Glomerular endothelial cell (primary cell): Measurements from ENCODE around the gene PRKAR1B. TPM values are rescaled to one million over a fixed set of nuclear protein-coding genes. Genes with fewer than 3 reads are reported as not detected.
"Not testable (repeated sequence)": the region's sequence is repeated elsewhere in the genome, so short reads cannot be mapped to it uniquely, and the experiment has no call there.

ENCODE experiments used
- DNase-seq: peaks from one replicate; pipeline ENCODE4 v3.0.0-alpha.2; 2011; ENCODE audit warnings: low read depth, low spot score; ENCODE audit errors: extremely low read depth
- total RNA-seq: library from RNA; depleted of rRNA; stranded (reverse); fragments of >200 nt; gene quantifications from 2 replicates; pipeline ENCODE4 v1.2.3, GENCODE V29; 2015

Gene PRKAR1B
- total RNA-seq, 1 donor from 2014 or later, result 34.3 TPM

GRCh38 chr7:672891-673290 lies 54.2 kb downstream of the PRKAR1B start:
- DNase-seq, result no peak

DNA sequence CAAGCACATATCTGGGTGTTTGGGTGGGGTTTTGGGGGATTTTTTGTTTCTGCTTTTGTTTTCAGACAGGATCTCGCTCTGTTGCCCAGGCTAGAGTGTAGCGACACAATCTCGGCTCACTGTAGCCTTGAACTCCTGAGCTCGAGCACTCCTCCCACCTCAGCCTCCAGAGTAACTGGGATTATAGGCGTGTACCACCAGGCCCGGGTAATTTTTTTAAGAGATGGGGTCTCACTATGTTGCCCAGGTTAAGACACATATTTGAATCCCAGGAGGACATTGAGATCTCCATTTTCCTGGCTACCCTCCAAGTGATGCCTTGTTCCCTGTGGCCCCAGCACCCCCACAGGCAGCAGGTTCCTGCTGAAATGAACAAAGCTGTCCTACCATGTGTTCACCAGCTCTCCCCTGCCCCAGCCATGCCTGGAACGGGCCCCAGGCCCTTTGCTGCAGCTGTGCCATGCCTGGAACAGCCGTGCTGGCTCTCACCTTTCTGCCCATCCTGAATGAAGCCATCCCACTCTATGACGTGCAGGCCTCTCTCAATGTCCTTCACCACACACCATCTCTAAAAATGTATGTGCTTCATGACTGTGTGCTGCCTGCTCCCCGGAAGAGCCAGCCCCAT lies 55.6 kb downstream of the PRKAR1B start:
- DNase-seq, result no peak

DNA sequence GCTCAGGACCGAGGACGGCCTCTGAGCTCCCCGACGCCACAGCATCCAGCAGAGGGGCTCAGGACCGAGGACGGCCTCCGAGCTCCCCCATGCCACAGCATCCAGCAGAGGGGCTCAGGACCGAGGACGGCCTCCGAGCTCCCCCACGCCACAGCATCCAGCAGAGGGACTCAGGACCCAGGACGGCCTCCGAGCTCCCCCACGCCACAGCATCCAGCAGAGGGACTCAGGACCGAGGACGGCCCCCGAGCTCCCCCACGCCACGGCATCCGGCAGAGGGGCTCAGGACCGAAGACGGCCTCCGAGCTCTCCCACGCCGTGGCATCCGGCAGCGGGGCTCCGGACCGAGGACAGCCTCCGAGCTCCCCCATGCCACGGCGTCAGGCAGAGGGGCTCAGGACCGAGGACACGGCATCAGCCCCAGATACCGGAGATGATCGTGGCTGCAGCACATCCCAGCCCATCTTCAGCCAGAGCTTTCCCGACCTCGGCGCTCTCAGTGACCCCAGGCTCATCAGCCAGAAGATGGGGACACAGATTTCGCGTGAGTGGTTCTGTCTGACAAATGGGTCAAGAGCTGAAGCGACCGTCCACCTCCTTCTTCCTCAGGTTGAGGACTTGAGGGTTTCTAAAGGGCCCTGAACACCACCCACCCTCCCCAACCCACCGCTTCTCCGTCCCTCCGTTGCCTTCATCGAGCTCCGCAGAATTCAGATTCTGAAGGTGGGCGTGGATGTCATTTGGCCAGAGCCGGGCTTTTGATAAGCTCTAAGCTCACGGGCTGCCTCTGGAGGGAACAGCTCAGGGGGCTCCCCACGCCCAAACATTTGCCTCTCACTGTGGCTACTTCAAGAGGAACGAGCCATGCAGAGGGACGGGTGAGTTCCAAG lies 56.3 kb downstream of the PRKAR1B start:
- DNase-seq, result no peak

DNA sequence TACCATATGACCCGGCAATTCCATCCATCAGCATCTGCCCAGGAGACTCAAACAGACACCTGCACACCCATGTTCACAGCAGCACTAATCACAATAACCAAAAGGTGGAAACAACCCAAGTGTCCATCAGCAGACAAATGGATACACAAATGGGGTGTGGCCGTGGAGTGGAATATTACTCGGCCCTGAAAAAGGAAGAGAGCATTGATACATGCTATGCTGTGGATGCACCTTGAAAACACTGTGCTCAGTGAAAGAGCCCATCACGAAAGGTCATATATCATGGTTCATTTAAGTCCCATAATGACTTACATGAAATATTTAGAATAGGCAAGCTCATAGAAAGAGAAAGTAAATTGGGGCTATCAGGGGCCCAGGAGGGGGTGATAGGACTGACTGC lies 58.1 kb downstream of the PRKAR1B start:
- DNase-seq, result no peak

- DNase-seq, result peak; percentile 34
These were observed 58.7 kb downstream of the PRKAR1B start for GRCh38 chr7:668139-668931.

DNA sequence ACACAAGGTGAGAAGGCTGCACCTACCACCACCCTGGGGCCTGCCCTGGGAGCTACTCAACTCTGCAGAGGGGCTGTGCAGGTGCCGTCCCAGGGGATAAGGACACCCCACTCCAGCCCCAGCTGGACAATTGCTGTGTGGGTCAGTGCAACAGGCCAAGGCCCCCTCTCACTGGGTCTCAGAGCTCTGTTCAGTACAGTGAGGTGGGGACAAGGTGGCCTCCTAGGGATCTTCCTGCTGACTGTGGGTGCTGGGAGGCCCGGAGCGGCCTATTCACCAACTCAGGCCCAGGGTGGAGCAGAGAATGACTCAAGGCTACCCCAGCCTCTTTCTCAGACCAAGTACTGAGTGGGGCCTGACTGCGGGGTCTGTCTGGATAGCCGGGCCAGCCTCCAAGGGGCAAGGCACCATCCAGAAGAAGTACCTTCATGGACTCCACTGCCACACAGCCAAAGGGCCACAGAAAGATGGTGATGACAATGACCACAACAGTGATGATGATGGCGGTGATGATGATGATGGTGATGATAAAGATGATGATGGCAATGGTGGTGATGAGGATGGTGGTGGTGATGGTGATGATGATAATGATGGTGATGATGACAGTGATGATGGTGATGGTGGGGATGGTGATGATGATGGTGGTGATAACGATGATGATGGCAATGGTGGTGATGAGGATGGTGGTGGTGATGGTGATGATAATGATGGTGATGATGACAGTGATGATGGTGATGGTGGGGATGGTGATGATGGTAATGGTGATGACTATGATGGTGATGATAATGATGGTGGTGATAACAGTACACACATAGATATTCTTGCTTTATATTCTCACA lies 60.4 kb downstream of the PRKAR1B start:
- no peak for DNase-seq

GRCh38 chr7:665736-666453 lies 61.2 kb downstream of the PRKAR1B start:
- DNase-seq, result no peak

- no peak for DNase-seq
These were observed 61.9 kb downstream of the PRKAR1B start for GRCh38 chr7:664997-665735.

GRCh38 chr7:664402-664775 lies 62.7 kb downstream of the PRKAR1B start:
- DNase-seq, result no peak

GRCh38 chr7:662576-662975 lies 64.5 kb downstream of the PRKAR1B start:
- no peak for DNase-seq

DNA sequence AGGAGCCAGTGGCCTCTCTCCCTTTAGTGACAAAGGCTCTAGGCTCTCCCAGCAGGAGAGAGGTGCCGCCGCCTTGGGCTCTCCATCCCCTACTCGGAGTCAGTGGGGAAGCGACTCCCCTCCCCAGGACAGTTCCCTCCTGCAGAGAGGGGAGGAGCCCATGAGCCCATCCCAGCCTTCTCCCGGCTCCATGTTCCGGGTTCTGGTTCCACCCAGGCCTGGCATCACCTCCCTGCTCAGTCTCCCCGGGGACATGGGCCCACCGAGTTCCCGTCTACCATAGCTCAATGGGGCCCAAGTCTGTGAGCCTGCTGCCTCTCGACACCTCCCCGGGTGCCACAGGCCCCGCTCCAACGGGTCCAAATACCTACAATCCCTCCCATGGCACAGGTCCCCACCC lies 67.1 kb downstream of the PRKAR1B start:
- no peak for DNase-seq

GRCh38 chr7:659306-659847 lies 67.7 kb downstream of the PRKAR1B start:
- DNase-seq, result no peak

- no peak for DNase-seq
These were observed 69.4 kb downstream of the PRKAR1B start for GRCh38 chr7:657565-658119.

GRCh38 chr7:657010-657409 lies 70.1 kb downstream of the PRKAR1B start:
- DNase-seq, result not testable (repeated sequence)

DNA sequence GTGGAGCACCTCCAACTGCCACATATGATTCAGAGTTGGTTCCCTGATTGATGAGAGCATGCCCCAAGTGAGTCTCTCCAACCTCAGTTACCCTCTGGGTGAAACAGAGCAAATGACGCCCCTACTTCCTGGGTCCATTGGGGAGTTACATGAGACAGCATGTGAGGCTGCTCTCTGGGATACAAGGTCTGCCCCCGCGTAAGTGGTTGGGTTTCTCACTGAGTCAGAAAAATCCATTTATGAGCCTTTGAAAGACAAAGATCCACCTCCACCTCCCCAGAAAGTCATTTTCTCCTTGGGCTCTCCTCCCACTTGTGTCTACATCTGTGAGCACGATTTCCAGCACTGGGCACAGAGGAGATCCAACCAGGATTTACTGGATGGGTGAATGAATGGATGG lies 71.3 kb downstream of the PRKAR1B start:
- DNase-seq, result no peak

DNA sequence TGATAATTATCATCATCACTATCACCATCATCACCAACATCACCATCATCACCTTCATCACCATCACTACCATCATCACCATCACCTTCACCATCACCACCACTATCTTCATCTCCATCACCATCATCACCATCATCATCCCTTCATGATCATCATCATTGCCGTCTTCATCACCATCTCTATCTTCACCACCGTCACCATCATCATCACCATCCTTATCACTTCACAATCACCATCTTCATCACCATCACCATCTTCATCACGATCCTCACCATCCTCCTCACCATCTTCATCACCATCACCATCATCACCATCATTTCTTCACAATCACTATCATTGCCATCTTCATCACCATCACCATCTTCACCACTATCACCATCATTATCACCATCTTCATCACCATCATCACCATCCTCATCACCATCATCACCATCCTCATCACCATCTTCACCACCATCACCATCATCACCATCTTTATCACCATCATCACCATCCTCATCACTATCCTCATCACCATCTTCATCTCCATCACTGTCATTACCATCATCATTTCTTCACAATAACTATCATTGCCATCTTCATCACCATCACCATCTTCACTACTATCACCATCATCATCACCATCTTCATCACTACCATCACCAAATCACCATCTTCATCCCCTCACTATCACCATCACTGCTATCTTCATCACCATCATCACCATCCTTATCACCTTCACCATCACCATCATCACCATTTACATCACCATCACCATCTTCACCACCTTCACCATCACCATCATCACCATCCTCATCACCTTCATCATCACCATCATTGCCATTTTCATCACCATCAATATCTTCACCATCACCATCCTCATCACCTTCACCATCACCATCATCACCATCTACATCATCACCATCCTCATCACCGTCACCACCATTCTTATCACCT lies 73.0 kb downstream of the PRKAR1B start:
- no peak for DNase-seq

DNA sequence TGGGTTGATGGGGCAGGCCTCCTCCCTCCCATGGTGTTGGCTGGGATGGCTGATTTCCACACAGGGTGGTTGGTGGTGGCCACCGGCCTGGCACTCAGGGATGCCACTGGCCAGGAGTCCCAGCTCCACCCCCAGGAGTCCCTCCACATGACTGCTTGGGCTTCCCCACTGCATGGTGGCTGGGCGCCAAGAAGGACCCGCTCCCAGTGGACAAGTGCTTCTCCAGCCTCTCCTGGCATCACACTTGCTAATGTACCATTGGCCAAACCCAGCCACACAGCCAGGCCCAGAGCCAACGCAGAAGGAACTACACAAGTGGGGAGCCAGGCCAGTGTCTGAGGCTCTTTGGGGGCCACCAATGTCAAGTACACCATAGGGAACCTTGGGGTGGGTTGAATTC lies 74.2 kb downstream of the PRKAR1B start:
- DNase-seq, result no peak

- not testable (repeated sequence) for DNase-seq
These were observed 74.9 kb downstream of the PRKAR1B start for GRCh38 chr7:652167-652566.
